ENCODE measurements around the gene GRIA1.
"Not testable (repeated sequence)": the region's sequence is repeated elsewhere in the genome, so short reads cannot be mapped to it uniquely, and the experiment has no call there.

GRIA1 gene

DNA sequence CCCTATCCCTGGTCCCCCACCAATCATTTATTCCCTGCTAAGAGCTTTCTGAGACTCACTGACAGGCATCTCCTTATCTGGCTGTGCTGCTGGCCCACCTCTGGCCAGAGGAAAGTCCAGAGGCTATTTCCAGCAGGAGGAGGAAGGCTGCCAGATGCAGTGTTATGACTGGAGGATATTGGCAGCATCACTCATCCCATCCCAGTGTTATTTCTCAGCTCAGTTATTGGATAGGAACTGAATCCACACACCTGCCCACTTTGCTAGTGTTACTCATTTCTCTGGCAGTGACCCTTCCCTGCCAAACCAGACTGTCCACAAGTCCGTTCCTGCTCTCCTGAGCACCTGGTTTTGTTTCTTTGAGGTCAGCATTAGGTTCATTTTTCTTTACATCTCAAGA lies 228.2 kb downstream of the GRIA1 start:
- no peak for DNase-seq (ENCODE audit: low read depth)

DNA sequence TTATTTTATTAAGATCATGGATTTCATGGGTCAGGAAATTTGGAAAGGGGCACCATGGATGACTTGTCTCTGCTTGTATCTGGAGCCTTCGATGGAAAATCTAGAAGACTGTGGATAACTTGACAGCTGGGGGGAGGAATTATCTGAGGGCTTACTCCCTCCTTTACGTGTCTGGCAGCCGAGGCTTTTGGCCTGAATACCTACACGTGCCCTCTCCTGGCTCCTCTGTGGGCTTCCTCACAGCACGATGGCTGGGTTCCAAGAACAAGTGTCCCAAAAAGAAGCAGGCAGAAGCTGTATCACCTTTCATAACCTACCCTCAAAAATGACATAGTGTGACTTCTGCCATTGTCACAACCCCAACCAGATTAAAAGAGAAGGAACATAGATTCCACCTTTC lies 228.9 kb downstream of the GRIA1 start:
- DNase-seq (ENCODE audit: low read depth): no peak

DNA sequence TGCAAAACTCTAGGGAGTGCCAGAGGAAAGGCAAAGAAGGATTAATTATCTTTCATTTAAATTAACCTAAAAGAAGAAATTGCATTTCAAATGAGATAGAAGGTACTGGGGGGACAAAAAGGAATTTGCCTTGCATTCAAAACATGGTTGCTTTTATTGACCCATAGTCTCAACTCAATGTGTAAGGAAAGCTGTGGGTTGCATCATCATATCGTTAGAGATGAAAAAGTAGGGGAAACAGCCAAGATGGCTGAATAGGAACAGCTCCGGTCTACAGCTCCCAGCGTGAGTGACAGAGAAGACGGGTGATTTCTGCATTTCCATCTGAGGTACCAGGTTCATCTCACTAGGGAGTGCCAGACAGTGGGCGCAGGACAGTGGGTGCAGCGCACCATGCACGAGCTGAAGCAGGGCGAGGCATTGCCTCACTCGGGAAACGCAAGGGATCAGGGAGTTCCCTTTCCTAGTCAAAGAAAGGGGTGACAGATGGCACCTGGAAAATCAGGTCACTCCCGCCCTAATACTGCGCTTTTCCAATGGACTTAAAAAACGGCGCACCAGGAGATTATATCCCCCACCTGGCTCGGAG lies 232.6 kb downstream of the GRIA1 start:
- DNase-seq (ENCODE audit: low read depth): not testable (repeated sequence)

- no peak for DNase-seq (ENCODE audit: low read depth)
Observed at GRCh38 chr5:153742060-153742459, 251.6 kb downstream of the GRIA1 start.

GRCh38 chr5:153744751-153745150 lies 254.3 kb downstream of the GRIA1 start:
- DNase-seq (ENCODE audit: low read depth): no peak

- no peak for DNase-seq (ENCODE audit: low read depth)
Observed at GRCh38 chr5:153745778-153746395, 255.4 kb downstream of the GRIA1 start.

DNA sequence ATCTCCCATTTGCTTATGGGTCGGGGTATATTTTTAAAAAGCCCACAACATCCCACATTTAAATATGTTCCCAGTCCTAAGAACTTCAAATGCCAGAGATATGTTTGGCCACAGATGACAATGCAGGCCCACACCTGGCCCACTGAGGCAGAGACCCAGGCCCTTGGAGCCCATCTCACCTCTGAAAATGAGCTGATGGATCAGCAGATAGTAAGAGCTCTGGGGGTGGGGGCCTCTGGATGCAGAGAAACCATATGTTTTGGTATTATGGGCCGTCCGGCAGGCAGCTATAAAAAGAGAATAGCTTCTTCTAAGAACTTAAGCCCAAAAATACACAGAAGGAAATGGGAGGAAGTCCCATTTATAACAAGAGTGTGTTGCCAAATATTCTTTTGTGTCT lies 256.0 kb downstream of the GRIA1 start:
- no peak for DNase-seq (ENCODE audit: low read depth)

- no peak for DNase-seq (ENCODE audit: low read depth)
Observed at GRCh38 chr5:153748823-153749222, 258.4 kb downstream of the GRIA1 start.

GRCh38 chr5:153749960-153750359 lies 259.5 kb downstream of the GRIA1 start:
- no peak for DNase-seq (ENCODE audit: low read depth)

DNA sequence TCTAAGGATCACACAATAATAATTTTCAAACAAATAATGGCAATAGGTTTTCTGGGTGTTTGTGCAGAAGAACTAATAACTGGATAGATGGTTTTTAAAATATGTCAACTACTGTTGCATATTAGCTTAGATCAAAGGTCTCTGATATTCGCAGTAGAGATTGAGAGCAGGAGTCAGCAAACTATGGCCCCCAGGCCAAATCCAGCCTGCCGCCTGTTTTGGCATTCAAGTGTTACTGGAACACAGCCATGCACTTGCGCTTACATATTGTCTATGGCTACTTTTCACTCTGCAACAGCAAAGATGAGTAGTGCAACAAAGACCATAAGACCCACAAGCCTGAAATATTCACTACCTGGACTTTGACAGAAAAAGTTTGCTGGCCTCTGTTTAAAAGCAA lies 260.8 kb downstream of the GRIA1 start:
- DNase-seq (ENCODE audit: low read depth): no peak

DNA sequence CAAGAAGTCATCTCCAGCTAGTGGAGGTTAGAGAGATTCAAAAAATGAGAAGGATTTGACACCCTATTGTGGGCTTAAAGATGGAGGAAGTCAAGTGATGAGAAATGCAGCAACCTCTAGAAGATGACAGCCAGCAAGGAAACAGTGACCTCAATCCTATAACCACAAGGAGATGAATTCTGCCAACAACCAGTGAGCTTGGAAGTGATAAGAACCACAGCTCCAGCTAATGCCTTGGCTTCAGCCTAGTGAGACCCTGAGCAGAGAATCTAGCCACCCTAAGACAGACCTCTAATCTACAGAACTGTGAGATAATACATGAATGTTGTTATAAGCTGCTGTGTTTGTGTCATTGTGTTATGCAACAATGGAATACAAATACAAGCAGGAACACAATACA lies 262.4 kb downstream of the GRIA1 start:
- DNase-seq (ENCODE audit: low read depth): no peak

DNA sequence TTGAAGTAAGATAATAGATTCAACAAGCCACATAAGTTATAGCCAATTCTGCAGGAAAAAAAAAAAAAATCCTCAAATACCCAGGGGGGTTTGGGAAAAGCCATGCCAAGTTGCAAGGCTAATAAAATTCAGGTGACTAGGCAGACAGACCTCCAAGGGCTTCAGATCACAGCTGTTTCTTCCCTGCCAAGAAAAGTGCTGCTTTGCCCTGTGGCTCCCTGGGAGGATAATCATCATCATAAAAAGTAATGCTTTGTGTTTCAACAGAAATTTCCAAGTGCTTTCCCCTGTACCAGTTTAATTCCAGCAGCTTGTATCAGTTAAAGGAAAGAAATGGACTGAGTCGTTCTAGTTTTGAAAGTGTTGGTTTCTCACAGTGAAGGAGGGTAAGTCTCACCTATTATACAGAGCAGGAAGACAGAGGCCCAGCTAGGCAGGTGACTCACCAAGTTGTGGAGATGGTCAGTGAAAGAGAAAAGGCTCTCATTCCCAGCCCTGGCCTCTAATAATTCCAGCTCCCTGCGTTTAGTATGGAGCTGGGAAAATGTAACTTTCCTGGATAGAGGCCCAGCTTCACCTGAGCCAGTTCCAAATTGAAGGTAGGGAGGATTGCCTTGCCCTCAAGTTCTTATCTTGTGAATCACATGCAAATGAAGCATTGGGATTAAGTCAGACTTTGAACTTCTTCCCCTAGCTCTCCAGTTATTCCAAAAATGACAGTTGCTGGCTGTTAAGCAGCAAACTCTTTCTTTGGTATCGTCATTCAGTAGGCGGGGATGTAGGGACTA lies 263.4 kb downstream of the GRIA1 start:
- no peak for DNase-seq (ENCODE audit: low read depth)

DNA sequence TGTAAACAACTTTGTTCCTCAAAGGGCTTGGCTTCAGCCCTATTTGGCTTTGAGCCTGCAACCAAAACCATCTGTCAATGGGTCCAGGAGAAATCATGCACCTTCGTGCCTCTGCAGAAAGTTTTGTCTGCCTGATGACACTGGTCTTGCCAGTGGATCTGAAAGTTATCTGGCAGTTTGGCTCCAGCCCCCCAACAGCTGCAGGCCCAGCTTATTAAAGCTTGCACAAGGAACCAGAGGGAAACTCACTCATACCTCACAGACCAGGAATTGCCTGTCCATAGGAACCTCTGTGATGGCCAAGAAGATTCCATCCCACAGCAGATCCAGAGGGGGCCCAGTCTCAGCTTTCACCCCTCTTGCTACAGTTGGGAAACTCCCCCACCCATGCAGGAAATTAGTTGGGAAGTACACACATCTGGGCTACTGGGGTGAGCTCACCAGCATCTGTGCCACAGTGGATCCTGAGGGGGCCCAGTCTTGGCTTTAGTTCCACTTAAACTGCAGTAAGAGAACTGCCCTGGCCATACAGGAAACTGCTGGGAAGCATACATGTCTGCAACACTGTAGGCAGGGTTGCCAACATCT lies 265.5 kb downstream of the GRIA1 start:
- no peak for DNase-seq (ENCODE audit: low read depth)

DNA sequence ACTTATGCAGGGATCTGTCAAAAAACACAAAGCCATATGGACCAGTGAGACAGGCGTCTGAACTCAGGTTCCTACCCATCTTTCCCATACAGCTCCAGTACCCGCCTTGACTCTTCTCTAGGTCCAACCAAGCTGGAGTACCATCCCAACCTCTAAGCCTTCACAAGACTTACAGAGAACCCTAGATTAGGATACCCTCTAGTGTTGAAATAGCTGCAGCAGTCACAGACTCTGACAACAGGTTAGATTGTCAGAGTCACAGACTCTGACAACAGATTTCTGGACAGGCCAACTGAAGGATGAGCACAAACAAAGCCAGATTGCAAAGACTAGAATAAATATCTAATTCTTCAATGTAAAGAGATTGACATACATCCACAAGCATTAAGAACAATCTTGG lies 266.1 kb downstream of the GRIA1 start:
- DNase-seq (ENCODE audit: low read depth): no peak

- no peak for DNase-seq (ENCODE audit: low read depth)
Observed at GRCh38 chr5:153765987-153766386, 275.5 kb downstream of the GRIA1 start.

DNA sequence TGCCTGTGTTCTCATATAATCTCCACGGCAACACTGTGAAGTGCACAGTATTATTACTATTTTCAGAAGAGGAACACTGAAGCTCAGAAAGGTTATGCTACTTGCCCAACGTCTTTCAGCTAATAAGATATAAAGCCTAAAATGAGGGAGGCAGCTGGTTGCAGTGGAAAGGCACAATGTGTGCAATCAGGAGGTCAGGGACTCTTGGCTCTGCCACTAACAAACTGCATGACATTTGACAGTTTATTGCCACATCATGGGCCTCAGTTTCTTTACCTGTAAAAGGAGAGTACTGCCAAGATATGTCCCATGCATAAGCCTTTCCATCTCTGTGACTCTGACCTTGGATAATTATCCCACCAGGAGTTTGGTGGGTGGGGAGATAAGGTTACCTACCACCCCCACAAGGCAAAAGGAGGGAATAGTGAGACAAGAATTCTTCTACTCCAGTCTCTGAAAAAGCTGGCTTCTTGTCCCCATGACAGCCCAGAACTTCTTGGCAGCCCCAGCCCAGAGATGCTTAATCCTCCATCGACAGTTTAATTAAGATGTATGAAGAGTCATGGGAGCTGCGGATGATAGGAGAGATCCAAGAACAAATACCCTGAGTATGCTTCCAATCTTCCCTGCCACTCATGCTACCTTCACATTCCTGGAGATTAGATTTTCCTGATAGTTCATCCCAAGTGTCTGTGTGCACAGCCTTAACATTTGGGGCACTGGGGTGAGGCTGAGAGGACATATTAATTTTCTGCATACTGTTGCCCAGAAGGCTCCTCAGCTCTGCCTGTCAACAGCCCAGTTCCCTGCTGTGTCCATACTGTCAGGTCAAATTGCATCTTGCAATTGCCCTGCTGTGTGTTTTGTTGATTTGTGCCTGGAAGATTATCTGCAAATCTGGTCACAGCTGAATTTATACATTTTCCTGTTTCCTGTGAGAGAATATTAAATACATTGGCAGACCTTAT lies 277.0 kb downstream of the GRIA1 start:
- no peak for DNase-seq (ENCODE audit: low read depth)

DNA sequence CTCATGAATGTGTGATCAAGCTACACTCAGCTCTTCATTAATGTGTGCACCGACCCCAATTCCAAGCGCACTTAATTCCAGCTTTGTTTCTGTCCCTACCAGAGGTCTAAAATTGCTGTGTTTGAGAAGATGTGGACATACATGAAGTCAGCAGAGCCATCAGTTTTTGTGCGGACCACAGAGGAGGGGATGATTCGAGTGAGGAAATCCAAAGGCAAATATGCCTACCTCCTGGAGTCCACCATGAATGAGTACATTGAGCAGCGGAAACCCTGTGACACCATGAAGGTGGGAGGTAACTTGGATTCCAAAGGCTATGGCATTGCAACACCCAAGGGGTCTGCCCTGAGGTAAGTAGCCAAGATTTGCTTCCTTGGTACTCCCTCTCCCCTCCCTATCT lies 279.6 kb downstream of the GRIA1 start:
- no peak for DNase-seq (ENCODE audit: low read depth)

- DNase-seq (ENCODE audit: low read depth): no peak
Observed at GRCh38 chr5:153774686-153775085, 284.2 kb downstream of the GRIA1 start.

- DNase-seq (ENCODE audit: low read depth): no peak
Observed at GRCh38 chr5:153775923-153776322, 285.5 kb downstream of the GRIA1 start.

- DNase-seq (ENCODE audit: low read depth): no peak
Observed at GRCh38 chr5:153777681-153778581, 287.5 kb downstream of the GRIA1 start.

GRCh38 chr5:153779836-153780235 lies 289.4 kb downstream of the GRIA1 start:
- DNase-seq (ENCODE audit: low read depth): no peak

Measured in T-helper 22 cell (primary cell).